OCI-LY3 (cell line): ENCODE results near the gene ZNF630.

Experiments used
- H2AFZ ChIP-seq: fragments of 200-600, 300-600 bp; shearing (Covaris generic); 2 replicates; pipeline ENCODE4 v1.6.0; 2014; ENCODE audit warnings: antibody characterized with exemption, low read depth, low read length
- H3K27ac ChIP-seq: fragments of 200-600, 300-600 bp; sonication (generic); 2 replicates; pipeline ENCODE4 v1.5.1; 2014; ENCODE audit warnings: mild to moderate bottlenecking, low read length, moderate library complexity, mixed read lengths
- H3K27me3 ChIP-seq: fragments of 200-600, 300-600 bp; sonication (generic); 2 replicates; pipeline ENCODE4 v1.6.1; 2014; ENCODE audit warnings: low read depth, low read length, mixed read lengths
- H3K36me3 ChIP-seq: fragments of 200-600, 300-600 bp; sonication (generic); replicated peaks from 2 replicates; pipeline ENCODE3; 2014; ENCODE audit warnings: low read depth, low read length, mixed read lengths
- H3K4me1 ChIP-seq: fragments of 300-600, 200-600 bp; sonication (generic); 2 replicates; pipeline ENCODE4 v1.6.1; 2014; ENCODE audit warnings: low read length, mixed read lengths
- H3K4me2 ChIP-seq: fragments of 200-600, 300-600 bp; sonication (generic); 2 replicates; pipeline ENCODE4 v1.6.1; 2014; ENCODE audit warnings: low read length, mixed read lengths
- H3K4me3 ChIP-seq: fragments of 300-600, 200-600 bp; sonication (generic); 2 replicates; pipeline ENCODE4 v1.5.1; 2014; ENCODE audit warnings: antibody characterized with exemption, mild to moderate bottlenecking, low read length, moderate library complexity
- H3K79me2 ChIP-seq: fragments of 300-600, 200-600 bp; shearing (Covaris generic); 2 replicates; pipeline ENCODE4 v1.6.1; 2014; ENCODE audit warnings: mild to moderate bottlenecking, low read length, mixed read lengths
- H3K9ac ChIP-seq: fragments of 300-600, 200-600 bp; shearing (Covaris generic); 2 replicates; pipeline ENCODE4 v1.6.0; 2014; ENCODE audit warnings: mild to moderate bottlenecking, low read length, moderate library complexity
- H3K9me3 ChIP-seq: fragments of 200-600, 300-600 bp; shearing (Covaris generic); 2 replicates; pipeline ENCODE4 v1.6.1; 2014; ENCODE audit warnings: low read length, mixed read lengths; ENCODE audit not compliant: insufficient read depth
- H4K20me1 ChIP-seq: fragments of 200-600, 300-600 bp; sonication (generic); 2 replicates; pipeline ENCODE4 v1.6.1; 2016; ENCODE audit warnings: low read length, mixed read lengths; ENCODE audit not compliant: insufficient read depth
- CTCF ChIP-seq: fragments of 200-600, 300-600 bp; sonication (generic); IDR thresholded peaks from 2 replicates; pipeline ENCODE4 v1.5.1; 2014; ENCODE audit warnings: antibody characterized with exemption, low read length, low read depth
- EZH2phosphoT487 ChIP-seq: fragments of 200-600 bp; shearing (Covaris generic); IDR thresholded peaks from 2 replicates; pipeline ENCODE4 v1.6.1; 2018; ENCODE audit warnings: antibody characterized with exemption, mixed run types, low read depth

The ZNF630 gene

DNA sequence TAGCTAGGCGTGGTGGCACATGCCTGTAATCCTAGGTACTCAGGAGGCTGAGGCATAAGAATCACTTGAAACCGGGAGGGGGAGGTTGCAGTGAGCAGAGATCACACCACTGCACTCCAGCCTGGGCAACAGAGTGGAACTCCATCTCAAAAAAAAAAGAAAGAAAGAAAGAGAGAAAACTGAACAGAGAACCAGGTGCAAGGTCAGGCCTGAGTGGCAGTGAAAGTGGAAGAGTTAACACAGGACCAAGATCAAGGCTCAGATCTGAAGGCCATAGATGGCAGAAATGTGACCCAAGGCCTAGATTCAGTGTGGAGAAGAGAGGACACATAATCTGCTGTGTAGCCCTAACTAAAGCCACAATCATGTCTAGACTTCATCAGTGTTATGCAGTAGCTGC lies 4.9 kb upstream of the ZNF630 start:
- no peaks in the 10 kb centered on the region for H3K36me3 ChIP-seq
- no peaks in the 10 kb centered on the region for H4K20me1 ChIP-seq
- H3K4me2 ChIP-seq = peak overlapping the region; percentile 1; the same call in 1 of the 2 replicates
- H3K9ac ChIP-seq = no peak overlapping the region
- H3K79me2 ChIP-seq = no peaks in the 10 kb centered on the region
- no peak overlapping the region for H2AFZ ChIP-seq
- H3K4me1 ChIP-seq = peaks cover 34% of the 10 kb centered on the region
- TF ChIP-seq CTCF (no peak), EZH2phosphoT487 (no peak)
- H3K27me3 ChIP-seq = no peaks in the 10 kb centered on the region
- H3K27ac ChIP-seq = peak overlapping the region; percentile 65
- H3K9me3 ChIP-seq = no peaks in the 10 kb centered on the region
- H3K4me3 ChIP-seq = no peak overlapping the region

DNA sequence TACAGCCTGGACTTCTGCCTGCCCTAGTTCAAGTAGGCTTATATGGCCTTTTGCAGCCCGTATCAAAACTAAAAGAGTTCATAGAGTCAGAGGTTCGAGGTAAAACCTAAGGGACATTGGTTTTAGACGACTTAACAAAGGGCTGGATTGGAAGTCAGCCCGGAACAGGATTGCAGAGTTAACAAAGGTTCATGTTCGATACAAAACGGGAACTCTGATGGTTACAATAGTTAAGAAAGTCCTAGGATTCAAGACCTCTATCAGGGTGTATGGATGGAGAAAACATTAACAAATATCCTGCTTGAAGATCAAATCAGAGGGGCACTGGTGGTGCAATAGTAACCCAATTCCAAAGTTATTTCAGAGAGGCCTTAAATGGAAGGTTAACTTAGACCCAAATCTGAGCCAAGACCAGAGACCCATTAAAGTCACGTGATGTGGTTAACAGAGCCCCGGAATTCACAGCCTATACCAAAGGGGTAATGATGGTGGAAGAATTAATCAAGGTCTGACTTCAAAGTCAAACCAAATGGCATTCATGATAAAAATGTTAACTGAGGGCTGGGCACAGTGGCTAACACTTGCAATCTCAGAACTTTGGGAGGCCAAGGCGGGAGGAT lies 656 bp upstream of the ZNF630 start:
- Histone ChIP-seq H3K79me2 (no peaks in the 10 kb centered on the region), H3K9me3 (no peaks in the 10 kb centered on the region), H3K36me3 (no peaks in the 10 kb centered on the region), H3K4me1 (peaks cover 34% of the 10 kb centered on the region), H2AFZ (peak overlapping the region; percentile 81), H3K27me3 (no peaks in the 10 kb centered on the region), H3K27ac (no peak overlapping the region), H4K20me1 (no peaks in the 10 kb centered on the region), H3K4me2 (peak overlapping the region; percentile 77), H3K9ac (peak overlapping the region; percentile 90), H3K4me3 (peak overlapping the region; percentile 91)
- TF ChIP-seq CTCF = no peak
- no peak for TF ChIP-seq EZH2phosphoT487

DNA sequence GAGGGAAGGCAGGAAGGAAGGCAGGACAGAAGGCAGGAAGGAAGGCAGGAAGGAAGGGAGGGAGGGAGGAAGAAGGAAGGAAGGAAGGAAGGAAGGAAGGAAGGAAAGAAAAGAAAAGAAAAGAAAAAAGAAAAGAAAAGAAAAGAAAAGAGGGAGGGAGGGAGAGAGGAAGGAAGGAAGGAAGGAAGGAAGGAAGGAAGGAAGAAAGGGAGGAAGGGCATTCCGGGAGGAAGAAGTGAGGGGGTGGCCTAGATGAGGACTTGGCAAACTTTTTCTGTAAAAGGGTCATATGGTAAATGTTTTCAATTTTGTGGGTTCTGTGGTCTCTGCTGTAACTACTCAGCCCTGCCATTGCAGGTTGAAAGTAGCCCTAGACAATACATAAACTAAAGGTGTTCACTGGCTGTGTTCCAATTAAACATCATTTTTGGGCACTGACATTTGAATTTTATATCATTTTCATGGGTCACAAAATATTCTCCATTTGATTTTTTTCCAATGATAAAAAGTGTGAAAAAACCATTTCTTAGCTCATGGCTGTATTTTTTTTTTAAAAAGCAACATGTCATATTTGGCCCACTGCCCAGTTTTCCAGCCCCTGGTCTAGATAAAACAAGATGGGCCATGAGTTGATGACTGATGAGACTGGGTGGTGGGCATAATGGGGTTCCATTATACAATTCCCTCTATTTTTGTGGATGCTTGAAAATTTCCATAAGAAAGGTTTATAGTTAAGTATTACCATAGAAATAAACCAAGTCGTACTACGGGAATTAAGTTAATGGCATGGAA lies 3.1 kb downstream of the ZNF630 start:
- H3K4me3 ChIP-seq = no peak overlapping the region

More for the DNA sequence above, 3.1 kb downstream of the ZNF630 start:
- no peak overlapping the region for H2AFZ ChIP-seq
- H3K27ac ChIP-seq = no peak overlapping the region
- no peaks in the 10 kb centered on the region for H3K27me3 ChIP-seq
- no peak overlapping the region for H3K4me2 ChIP-seq
- H3K4me1 ChIP-seq = peaks cover 26% of the 10 kb centered on the region
- H3K9me3 ChIP-seq = no peaks in the 10 kb centered on the region
- TF ChIP-seq EZH2phosphoT487 (no peak), CTCF (no peak)
- no peaks in the 10 kb centered on the region for H4K20me1 ChIP-seq
- H3K36me3 ChIP-seq = peaks cover 14% of the 10 kb centered on the region
- no peak overlapping the region for H3K9ac ChIP-seq
- H3K79me2 ChIP-seq = no peaks in the 10 kb centered on the region
